Transverse colon (tissue), 4 donors: ENCODE measurements around the gene PTPRD.

Experiments used
- EP300 ChIP-seq: sonication (generic); formaldehyde crosslinking; IDR thresholded peaks from one replicate; pipeline ENCODE4 v1.6.1; 2017; ENCODE audit warnings: antibody characterized with exemption, low read depth
- POLR2AphosphoS5 ChIP-seq, 3 donors: sonication (generic); formaldehyde crosslinking; IDR thresholded peaks; one replicate each; pipeline ENCODE4 v1.6.1; 2016; ENCODE audit warnings: antibody characterized with exemption in 3 of 3
- TF ChIP-seq, protein P1 (sequence below), 5 experiments: fragments of 200-600 bp in 3 of 5; fragments of 450-650 bp in 2 of 5; sonication (generic) in 3 of 5; IDR thresholded peaks; 1 replicate in 2 of 5; 2 replicates in 3 of 5; pipeline ENCODE4 v1.5.1; 2016 to 2017; ENCODE audit warnings: antibody characterized with exemption in 5 of 5, inconsistent platforms in 3 of 5, mild to moderate bottlenecking in 2 of 5, moderate library complexity in 1 of 5

DNA sequence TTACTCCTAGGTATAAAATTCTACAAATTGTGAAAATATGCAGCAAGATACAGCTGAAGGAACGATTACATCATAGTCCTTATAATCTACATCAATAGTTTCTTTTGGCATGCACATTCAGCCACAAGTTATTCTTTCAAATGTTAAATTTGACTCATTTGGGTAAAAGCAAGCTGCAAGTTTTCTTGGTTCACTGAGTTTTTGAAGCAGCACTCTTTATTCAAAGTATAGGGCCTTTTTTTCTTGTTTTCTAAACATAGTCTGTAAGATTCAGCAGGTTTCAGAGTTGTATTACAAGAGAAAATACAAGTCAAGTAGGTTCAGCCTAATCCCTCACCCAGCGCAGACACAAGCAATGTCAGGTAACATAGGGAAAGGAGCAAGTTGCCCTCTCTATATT is 981.5 kb downstream of the PTPRD start:
- TF ChIP-seq, protein P1, sequence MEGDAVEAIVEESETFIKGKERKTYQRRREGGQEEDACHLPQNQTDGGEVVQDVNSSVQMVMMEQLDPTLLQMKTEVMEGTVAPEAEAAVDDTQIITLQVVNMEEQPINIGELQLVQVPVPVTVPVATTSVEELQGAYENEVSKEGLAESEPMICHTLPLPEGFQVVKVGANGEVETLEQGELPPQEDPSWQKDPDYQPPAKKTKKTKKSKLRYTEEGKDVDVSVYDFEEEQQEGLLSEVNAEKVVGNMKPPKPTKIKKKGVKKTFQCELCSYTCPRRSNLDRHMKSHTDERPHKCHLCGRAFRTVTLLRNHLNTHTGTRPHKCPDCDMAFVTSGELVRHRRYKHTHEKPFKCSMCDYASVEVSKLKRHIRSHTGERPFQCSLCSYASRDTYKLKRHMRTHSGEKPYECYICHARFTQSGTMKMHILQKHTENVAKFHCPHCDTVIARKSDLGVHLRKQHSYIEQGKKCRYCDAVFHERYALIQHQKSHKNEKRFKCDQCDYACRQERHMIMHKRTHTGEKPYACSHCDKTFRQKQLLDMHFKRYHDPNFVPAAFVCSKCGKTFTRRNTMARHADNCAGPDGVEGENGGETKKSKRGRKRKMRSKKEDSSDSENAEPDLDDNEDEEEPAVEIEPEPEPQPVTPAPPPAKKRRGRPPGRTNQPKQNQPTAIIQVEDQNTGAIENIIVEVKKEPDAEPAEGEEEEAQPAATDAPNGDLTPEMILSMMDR (IDR thresholded peaks at IDR 0.05) = no peak
- TF ChIP-seq POLR2AphosphoS5 (IDR thresholded peaks at IDR 0.05) (no peak), EP300 (no peak)
